ENCODE data around the gene HOXD13. TPM values are rescaled to one million over a fixed set of nuclear protein-coding genes. Genes with fewer than 3 reads are reported as not detected.

HOXD13 gene
- total RNA-seq, 4 donors from 2014 or later: not detected

GRCh38 chr2:176130957-176131847 is 38.7 kb downstream of the HOXD13 start:
- H3K4me1 ChIP-seq: peaks cover 5 to 14% of the 10 kb centered on the region in 2 donors
- H3K36me3 ChIP-seq: no peaks in the 10 kb centered on the region
- peak overlapping the region in 2 of 3 donors; percentile 50 to 54 for H3K27ac ChIP-seq
- H3K4me3 ChIP-seq (replicated peaks in 1 of 3): peak overlapping the region in 1 of 3 donors; percentile 23
- DNase-seq: no peak
- H3K9me3 ChIP-seq: no peaks in the 10 kb centered on the region
- H3K27me3 ChIP-seq: peaks cover 65% of the 10 kb centered on the region
- TF ChIP-seq CTCF (IDR thresholded peaks at IDR 0.05): no peak
- no peak for TF ChIP-seq POLR2A (IDR thresholded peaks at IDR 0.05)
- intact Hi-C loops (cut with DNase I): no loop called here
- 13 to 17% methylated on average over 15 of the region's 15 CpGs for whole genome bisulfite sequencing, 2 donors

GRCh38 chr2:176131848-176132158 is 39.3 kb downstream of the HOXD13 start:
- TF ChIP-seq POLR2A (IDR thresholded peaks at IDR 0.05): no peak
- no peak for TF ChIP-seq CTCF (IDR thresholded peaks at IDR 0.05)
- WGBS, 2 donors: 24 to 33% methylated on average over 4 of the region's 4 CpGs
- peak overlapping the region in 1 of 3 donors; percentile 6 for H3K27ac ChIP-seq
- no peaks in the 10 kb centered on the region for H3K36me3 ChIP-seq
- peaks cover 5 to 20% of the 10 kb centered on the region in 2 donors for H3K4me1 ChIP-seq
- no peaks in the 10 kb centered on the region for H3K9me3 ChIP-seq
- H3K27me3 ChIP-seq: peaks cover 71% of the 10 kb centered on the region
- intact Hi-C loops (cut with DNase I): no loop called here
- no peak for DNase-seq
- no peak overlapping the region for H3K4me3 ChIP-seq (replicated peaks in 1 of 3)

GRCh38 chr2:176132205-176133171 is 40.0 kb downstream of the HOXD13 start:
- Histone ChIP-seq H3K36me3 (no peaks in the 10 kb centered on the region), H3K4me1 (peaks cover 5 to 21% of the 10 kb centered on the region in 2 donors), H3K27me3 (peaks cover 74% of the 10 kb centered on the region), H3K9me3 (no peaks in the 10 kb centered on the region), H3K4me3 (replicated peaks in 1 of 3) (no peak overlapping the region), H3K27ac (peak overlapping the region in 1 of 3 donors; percentile 6)
- 12 to 18% methylated on average over 33 of the region's 33 CpGs for WGBS, 2 donors
- DNase-seq: no peak
- intact Hi-C loops (cut with DNase I): no loop called here
- TF ChIP-seq CTCF (IDR thresholded peaks at IDR 0.05): no peak
- TF ChIP-seq POLR2A (IDR thresholded peaks at IDR 0.05): no peak

GRCh38 chr2:176133389-176133788 is 40.9 kb downstream of the HOXD13 start:
- H3K36me3 ChIP-seq: no peaks in the 10 kb centered on the region
- peaks cover 5 to 21% of the 10 kb centered on the region in 2 donors for H3K4me1 ChIP-seq
- intact Hi-C loops (cut with DNase I): no loop called here
- DNase-seq: no peak
- H3K27ac ChIP-seq: no peak overlapping the region
- no peaks in the 10 kb centered on the region for H3K9me3 ChIP-seq
- peaks cover 74% of the 10 kb centered on the region for H3K27me3 ChIP-seq
- TF ChIP-seq POLR2A (IDR thresholded peaks at IDR 0.05): no peak
- TF ChIP-seq CTCF (IDR thresholded peaks at IDR 0.05): no peak
- no peak overlapping the region for H3K4me3 ChIP-seq (replicated peaks in 1 of 3)

All from thyroid gland (tissue), 4 donors.